Stimulated activated CD8-positive, alpha-beta memory T cell treated with anti-CD3 and anti-CD28 coated beads, Interleukin-4, amount 100 ng/mL, for 48 hours (primary cell): ENCODE results near the gene TAF10.

ENCODE experiments used
- DNase-seq: peaks from one replicate; pipeline ENCODE4 v3.0.0-alpha.2; 2020

Gene TAF10

DNA sequence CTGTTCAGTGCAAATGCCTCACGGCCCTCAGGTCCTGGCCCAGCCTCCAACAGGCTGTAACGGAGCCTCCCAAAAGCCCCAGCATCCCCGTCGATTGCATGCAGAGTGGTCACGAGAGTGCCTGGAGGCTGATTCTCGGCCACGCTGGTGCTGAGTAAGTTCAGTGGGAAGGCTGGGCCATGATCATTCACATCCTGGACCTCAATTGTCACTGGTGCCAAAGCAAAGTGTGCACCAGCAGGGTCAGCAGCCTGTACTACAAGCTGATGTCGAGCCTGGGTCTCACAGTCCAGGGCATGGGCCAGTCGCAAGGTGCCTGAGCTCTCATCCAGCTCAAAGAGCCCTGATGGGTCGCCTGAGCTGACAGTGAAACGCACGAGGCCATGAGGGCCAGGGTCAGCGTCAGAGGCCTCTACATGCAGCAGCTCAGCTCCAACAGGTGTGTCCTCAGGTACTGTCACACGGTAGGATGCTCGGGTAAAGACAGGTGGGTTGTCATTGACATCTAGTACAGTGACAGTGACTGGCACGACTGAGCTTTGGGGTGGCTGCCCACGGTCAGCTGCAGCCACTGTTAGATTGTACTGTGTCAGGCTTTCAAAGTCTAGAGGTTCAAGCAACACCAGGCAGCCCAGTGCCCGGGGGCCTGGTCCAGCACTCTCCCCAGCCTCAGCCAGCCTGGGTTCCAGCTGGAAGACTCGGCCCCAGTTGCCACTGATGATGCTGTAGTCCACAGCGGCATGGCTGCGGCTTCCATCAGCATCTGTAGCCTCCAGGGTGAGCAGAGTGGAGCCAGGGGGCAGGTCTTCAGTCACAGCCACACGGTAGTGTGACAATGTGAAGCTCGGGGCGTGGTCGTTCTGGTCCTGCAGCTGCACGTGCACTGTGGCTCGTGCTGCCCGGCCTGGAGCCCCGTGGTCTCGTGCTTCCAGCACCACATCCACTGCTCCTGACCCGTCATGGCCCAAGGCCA, 11.7 kb upstream of the TAF10 start:
- DNase-seq, result no peak

DNA sequence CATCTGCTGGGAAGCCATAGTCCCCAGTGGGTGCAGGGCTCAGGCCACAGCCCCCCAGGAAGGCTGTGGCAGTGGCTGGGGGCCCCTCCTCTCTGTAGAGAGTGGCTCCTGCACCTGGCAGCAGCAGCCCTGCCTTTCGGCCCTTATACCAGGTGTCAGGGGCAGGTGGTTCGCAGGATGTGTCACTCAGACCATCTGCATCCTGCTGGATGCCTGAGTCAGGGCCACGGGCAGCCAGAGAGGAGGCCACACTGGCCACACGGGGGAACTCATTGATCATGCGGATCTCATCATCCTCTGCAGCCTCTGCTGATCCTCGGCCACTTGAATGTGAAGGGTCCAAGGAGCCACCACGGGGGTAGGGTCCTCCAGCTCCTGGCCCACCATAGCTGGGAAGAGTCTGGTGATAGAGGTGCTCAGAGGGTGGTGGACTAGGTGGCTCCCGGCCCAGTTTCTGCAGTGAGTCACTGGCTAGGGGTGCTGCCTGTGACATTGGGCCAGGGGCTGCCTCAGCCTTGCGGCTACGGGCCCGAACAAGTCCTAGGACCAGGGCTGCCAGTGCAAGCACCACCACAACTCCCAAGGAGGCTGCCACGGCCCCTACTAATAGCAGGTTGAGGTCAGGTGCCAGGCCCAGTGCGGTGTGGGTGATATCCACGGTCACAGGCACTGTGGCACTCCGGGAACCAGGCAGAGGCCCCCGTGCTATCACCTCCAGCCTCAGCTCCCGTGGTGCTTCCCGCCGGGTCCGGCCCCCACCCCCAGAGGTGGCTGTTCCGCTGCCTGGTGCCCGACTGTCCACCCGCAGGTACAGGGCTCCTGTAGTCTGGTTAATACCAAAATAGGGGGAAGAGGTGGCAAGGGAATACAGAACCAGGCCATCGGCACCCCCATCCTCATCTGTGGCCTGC, 10.5 kb upstream of the TAF10 start:
- DNase-seq, result no peak

DNA sequence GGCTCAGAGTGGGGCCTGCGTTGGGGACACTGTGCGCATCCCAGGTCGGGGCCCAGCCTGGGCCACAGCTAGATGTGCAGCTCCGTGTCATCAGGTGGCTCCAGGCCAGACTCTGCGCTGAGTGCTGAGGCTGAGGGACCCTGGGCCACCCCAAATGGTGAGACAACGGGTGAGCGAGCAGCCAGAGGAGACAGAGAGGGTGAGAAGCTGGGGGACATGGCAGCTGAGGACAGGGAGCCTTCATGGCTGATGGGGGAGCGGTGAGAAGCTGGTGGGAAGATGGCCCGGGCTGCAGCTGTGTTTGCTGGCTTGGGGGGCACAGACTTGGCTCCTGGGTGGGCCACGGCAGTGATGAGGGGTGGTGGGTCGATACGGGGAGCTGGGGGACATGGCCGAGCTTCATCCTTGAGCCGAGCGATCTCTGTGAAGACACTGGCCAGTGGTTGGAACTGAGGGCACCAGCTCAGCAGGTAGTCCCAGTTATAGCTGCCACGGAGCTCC, 9.7 kb upstream of the TAF10 start:
- DNase-seq, result no peak

DNA sequence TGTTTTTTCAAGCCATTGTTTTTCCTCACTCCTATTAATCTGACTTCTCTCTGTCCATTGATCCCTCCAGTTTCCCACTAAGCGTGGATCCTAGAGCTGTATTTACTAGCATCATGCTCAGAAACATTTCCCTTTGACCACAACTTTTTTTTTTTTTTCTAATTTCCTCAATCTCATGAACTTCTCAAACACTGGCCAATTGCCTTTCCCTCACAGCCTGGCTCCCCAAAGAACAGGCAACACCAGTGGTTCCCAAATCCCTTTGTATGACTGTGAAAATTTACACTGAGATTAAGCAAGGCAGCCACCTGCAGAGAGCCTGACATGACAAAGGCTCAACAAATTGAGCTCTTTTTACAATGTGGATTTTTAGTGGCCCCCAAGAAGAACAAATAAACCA, 8.6 kb upstream of the TAF10 start:
- no peak for DNase-seq

DNA sequence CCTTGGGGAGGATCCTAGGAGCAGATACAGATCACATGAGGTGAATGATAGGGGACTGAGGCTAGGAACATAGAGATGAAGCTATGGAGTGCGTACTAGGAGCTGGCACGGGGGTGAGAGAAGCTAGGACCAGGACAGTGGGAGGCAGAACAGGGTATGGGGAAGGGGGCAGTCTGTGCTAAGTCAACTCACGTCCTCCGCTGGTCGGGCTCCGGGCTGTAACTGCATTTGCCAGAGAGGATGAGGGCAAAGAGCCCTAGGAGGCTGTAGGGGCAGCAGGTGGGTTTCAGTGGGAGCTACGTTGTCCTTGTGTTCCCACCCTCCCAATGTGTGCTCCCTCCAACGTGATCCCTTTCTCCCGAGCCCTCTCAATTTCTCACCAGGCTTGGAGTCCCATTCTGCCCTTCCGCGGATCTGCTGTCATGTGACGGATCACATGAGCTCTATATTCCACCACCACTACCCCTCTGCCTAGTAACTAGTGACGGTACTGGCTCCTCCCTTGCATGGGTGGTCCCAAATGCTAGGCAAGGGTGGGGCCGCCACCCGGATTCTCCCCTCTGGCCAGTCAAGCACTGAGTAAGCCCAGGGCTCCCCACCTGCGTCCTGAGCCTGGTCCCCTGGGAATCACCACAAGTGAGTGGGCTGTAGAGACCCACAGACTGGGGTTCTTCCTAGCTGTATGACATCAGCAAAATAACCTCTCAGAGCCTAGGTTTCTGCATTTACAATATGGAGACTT, 7.2 kb upstream of the TAF10 start, which contains the start of gene TPP1:
Gene TPP1 (minus strand): TSS at position 419 of the 742 bp plus-strand sequence. CDS start 22 bp downstream, at position 397.
- DNase-seq, result peak; percentile 94

DNA sequence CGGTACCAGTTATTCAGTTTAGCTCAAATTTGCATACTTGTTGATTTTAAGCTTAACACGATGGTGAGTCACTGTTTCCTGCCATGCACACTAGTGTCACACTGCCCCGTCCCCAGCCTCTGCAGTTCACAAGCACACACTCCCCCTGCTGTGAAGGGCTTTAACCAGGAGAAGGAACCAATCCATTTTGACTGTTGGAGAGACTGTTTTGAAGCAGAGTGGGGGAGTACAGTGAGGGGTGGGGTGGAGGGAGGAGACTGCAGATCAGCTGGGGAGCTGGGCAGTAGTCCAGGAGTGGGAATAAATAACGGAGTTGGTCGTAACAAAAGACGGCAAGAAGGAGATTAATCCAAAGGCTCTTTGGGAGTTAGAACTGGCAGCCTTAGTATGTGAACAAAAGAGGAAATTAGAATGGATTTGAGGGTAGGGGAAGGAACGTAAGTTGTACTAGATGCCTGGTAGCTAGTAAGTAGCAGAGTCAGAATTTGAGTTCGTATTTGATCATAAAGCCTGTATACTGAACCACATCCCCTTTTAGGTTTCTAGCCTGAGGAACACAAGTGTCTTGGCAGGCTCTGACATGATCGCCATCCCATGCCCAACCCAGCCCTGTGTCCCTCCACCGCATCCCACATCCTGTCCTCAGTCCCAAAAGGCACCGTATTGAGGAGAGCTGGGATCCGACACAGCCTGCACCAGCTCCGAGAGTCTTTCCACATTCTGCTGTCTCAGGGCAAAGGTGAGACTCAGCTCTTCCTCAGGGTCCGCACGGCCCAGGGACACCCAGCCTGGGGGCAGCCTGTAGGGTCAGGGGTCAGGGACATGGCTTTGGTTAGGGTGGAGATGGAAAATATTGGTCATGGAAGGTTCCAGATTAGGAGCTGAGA, 6.3 kb upstream of the TAF10 start:
- DNase-seq, result peak; percentile 62

DNA sequence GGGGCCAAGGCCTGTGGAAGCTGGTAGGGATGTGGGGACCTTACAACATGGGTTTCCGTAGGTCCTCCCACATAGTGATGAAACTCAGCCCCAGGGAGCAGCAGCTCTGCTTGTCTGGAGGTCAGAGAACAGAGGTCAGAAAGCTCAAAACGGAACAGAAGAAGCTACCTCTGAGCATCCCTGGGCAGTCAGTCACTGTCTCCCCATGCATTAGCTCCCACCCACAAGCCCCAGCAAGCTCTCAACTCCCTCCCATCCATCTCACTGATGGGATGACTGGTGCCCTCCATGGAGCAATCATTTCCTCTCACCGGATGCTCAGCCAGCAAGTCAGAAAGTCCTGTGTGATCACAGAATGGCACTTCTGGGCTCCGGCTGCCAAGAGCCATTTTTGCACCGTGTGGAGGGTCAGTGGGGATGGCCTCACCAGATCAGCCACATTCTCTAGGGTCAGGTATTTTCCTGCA, 5.3 kb upstream of the TAF10 start:
- DNase-seq, result no peak

DNA sequence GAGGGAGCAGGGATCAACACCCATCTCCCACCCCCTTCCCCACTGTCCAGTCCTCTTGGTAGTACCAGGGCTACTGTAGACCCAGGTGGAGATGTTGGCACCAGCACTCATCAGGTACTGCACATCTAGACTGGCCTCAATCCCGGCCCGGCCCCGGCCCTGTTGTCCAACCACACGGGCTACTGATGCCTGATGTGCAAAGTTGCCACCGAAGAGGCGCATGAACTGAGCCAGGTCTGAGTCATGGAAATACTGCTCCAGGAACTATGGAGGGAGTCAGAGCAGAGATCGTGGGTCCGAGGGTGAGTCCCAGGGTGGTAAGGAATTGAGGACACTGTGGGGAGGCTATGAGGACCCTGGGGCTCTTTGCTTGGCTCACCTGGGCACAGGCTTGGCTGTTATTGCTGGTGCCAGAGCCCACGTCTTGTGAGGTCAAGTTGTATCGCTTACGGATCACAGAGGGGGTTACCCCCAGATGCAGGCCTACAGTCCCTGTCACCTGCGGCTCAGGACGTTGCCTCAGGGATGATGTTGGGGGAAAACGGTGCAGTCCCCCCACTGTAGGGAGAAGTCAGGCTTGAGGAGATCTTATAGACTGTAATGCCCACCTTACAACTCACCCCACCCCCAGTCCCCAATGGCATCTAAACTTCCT, 4.7 kb upstream of the TAF10 start:
- DNase-seq, result no peak

DNA sequence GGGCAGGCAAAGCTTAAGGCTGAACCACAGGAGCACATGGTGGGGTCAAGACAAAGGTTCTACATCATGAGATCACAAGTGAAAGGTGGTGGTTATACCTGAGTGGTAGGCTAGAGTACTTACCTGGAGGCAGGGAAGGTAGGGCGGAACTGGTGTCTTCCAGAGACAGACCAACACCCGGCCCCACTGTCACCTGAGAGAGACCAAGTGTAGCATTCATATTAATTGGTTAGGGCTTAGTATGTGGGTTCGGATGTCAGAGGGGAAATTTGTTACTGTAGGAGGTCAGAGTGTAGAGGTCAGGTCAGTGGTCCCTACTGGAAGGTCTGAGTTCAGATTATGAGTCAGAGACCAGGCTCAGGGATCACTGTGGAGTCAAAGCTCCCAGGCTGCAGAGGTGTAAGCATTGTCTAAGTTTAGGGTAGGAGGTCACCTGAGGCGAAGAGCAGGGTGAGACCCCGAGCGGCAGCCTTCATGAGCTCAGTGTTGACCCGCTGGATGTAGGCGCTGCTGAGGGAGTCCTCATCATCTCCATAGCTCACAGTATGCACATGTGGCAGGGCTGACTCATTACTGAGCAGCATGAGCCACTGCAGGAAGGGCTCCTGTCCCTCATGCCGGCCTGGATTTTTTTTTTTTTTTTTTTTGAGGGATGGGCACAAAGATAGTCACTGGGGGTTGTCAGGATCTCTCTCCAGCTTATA, 4.0 kb upstream of the TAF10 start:
- no peak for DNase-seq

DNA sequence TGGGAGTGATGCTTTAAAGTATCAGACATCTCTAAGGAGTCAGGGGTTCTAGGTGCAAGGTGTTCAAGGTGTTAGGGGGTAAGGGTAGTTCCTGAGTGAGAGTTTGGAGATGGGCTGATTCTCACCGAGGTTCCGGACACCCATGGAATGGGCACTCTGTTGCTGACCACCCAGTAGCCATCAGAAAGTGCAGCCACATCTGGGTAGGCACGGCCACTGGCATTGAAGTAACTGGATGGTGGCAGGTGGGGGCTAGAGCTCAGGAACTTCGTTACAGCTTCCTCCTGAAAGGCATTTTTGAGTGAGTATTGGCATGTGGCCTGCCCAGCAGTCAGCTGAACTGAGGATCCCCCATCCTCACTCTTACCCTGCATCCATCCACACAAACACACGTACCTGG, 3.0 kb upstream of the TAF10 start:
- no peak for DNase-seq

DNA sequence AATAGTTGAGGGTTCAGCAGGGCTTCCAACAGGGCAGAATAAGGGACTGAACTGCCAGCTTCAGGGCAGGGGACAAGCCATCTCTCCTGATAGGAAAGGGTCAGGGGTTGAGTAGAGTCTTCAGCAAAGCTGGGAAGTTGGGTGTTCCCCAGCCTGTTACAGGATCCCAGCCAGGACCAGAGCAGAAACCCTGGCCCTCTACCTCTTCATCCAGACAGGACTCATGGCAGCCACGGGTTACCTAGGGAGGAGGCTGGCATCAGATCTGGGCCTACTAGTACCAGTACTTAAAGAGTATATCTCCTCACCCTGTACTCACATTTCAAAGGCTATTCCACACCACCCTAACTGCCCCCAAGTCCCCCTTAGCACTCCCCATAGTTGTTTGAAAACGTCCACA, 2.4 kb upstream of the TAF10 start:
- DNase-seq, result no peak

DNA sequence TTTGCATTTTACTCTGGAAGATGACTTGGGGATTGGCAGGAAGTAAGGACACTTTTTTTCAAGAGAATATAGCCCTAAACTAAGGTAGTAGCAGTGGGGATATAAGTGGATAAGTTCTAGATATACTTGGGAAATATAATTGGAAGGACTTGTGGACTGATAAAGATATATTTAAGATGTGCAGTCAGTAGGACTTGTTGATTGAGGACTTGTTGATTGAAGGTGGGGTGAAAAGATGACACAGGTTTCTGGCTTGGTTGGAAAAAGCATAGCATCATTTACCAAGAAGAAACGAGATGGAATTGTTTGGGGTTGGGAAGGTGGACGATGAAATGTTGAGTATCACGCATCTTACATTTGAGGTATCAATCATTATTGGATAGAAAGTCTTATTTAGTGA, 1.5 kb upstream of the TAF10 start:
- no peak for DNase-seq

DNA sequence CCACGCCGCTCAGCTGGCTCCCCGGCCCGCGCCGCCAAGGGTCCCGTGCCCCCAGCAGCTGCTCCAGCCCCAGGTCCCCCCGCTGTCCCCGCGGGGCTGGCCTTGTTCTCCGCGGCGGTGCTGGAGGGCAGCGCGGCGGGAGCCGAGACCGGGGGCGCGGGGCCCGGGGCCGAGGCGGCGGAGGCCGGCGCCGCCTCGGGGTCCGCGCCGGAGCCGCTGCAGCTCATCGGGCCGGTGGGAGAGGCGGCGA, 128 bp downstream of the TAF10 start:
- no peak for DNase-seq

DNA sequence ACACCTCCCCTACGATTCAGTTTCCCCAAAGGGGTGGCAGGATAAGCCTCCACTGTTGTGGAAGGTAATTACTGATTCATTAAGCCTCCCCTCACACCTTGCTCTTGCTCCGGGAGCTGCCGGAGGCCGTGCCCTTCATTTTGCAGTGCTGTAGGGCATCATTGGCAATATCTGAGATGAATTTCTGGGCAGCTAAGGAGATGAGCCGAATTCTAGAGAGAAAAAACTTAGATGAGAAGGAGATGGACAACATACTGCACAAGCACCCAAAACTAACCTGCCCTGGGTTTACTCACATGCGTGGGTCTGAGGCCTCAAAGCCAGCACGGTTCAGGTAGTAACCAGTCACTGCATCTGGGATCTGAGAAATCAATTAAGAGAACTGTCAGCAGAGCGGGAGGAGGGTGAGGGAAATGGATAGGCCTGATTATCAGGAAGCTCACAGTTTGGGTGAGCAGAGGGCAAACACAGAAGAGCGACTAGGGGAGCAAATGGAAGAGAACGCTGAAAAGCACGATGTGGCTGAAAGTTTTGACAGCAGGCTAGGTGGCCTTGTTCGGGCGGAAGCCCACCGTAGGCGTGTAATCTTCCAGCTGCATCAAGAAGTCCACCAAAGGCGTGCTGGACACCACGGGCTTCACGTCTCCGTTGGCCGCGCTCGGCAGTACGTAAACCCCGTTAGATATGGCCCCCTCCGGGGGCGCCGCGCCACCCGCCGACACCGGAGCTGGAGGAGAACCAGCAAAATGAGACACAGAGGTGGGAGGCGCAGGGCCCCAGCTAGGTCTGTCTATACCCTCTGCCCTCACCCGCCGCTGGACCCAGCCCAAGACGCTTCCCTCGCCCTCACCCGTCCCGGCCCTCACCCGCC, 689 bp downstream of the TAF10 start:
- peak; percentile 55 for DNase-seq

DNA sequence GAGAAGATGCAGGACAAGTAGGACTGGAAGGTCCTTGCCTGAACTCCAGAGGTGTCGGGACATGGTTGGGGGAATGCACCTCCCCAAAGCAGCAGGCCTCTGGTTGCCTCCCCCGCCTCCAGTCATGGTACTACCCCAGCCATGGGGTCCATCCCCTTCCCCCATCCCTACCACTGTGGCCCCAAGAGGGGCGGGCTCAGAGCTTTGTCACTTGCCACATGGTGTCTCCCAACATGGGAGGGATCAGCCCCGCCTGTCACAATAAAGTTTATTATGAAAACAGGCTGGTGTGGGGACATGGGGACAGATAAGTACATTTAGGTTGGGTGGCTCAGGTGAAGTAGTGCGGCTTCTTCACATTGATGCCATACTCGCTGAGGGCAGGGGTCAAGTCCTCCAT, 1.4 kb downstream of the TAF10 start:
- peak; percentile 23 for DNase-seq

DNA sequence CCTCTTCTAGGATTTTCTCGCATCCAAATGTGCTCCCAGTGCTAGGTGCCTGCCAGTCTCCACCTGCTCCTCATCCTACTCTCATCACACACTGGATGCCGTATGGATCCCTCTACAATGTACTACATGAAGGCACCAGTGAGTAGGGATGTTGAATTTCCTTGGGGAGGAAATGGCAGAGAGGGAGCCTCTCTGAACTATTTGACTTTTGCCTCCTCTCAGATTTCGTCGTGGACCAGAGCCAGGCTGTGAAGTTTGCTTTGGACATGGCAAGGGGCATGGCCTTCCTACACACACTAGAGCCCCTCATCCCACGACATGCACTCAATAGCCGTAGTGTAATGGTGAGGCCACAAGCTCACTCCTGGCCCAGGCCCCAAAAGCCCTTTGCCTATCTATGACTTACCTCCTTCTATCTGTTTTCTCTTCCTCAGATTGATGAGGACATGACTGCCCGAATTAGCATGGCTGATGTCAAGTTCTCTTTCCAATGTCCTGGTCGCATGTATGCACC, 2.5 kb downstream of the TAF10 start:
- peak; percentile 20 for DNase-seq

DNA sequence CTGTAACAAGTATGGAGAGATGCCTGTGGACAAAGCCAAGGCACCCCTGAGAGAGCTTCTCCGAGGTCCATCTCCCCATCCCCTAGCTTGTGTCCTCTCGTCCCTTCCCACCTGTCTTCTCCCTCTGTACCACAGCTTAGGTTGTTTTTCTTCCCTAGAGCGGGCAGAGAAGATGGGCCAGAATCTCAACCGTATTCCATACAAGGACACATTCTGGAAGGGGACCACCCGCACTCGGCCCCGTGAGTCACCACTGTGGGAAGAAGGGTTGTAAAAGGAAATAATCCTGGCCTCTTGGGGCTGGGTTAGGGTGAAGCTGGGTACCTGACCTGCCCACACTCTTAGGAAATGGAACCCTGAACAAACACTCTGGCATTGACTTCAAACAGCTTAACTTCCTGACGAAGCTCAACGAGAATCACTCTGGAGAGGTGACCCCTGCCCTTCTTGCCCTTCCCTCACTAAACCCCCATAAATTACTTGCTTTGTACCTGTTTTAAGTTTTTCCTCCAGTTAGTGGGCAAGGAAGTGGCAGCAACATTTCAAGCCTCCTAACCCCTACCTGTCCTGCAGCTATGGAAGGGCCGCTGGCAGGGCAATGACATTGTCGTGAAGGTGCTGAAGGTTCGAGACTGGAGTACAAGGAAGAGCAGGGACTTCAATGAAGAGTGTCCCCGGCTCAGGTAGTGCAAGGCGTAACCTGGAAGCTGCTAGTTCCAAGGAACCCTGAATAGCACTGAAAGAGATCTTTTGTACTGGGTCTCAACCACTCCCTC, 3.1 kb downstream of the TAF10 start:
- peak; percentile 21 for DNase-seq

DNA sequence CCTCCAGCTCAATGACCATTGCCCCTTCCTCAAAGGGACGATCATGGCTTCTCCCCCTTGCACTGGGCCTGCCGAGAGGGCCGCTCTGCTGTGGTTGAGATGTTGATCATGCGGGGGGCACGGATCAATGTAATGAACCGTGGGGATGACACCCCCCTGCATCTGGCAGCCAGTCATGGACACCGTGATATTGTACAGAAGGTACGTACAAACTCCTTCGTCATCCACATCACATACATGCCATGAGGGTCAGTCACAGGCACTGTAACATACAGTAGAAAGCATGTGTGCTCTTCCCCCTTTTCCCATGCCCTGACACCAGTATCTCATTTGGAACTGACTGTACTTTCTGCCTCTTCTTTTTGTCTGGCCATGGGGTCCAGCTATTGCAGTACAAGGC, 4.0 kb downstream of the TAF10 start:
- peak; percentile 22 for DNase-seq
